ENCODE data around the gene HOXB3. TPM values are rescaled to one million over a fixed set of nuclear protein-coding genes. Genes with fewer than 3 reads are reported as not detected.

Gene HOXB3
- polyA plus RNA-seq, 1 donor (not counting 4 experiments of a cell fraction or from before 2014, with no cell fraction given), result 1.1 TPM

DNA sequence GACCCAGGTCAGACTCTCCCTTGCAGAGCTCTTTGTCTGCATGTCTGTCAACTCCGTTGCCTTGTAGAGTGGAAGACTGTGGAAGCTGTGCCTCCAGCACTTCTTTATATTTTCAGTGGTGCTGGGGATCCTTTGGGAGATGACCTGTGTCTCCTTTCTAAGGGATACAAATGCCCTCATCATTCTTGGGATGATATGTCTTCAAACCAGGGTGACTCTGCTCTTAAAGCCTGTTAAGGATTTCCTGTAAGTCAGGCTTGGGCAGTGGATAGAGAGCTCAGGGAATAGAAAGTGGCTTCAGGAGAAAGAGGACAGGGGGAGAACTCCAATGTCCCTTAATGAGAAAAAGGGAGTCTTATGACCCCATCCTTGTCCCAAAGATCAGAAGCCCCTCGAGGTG lies 1.5 kb downstream of the HOXB3 start:
- no peak overlapping the region for H3K27ac ChIP-seq (ENCODE audit: control insufficient read depth, insufficient read depth, low read length)

DNA sequence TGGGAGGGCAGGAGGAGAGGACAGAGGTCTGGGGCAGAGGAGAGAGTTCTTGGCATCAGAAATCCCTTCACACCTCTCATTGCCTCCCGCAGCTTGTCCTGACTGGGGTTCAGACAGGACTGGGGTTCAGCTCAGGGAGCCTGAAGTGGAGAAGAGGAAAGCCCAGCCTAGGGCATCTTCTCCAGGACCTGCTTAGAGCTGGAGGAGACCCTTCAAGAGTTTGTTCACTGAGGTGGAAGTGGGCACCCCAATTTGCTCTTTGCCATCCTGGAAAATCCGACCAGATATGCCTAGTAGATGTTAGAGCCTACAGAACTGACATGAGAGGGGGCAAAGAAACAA lies 2.0 kb downstream of the HOXB3 start:
- H3K4me1 ChIP-seq (ENCODE audit: control insufficient read depth, extremely low read depth, insufficient read depth, low read length), result peaks cover 12% of the 10 kb centered on the region
- no peaks in the 10 kb centered on the region for H4K20me1 ChIP-seq (ENCODE audit: control insufficient read depth, extremely low read depth, insufficient read depth, low read length)
- H3K36me3 ChIP-seq (ENCODE audit: control insufficient read depth in 2 of 2, extremely low read depth in 1 of 2, insufficient read depth in 2 of 2, low read length in 2 of 2), result no peaks in the 10 kb centered on the region
- dilution Hi-C loops (cut with MboI; ENCODE audit: extremely low pct_ligation_motif_present, low sequenced_read_pairs), result no loop called here
- TF ChIP-seq CTCF (optimal IDR thresholded peaks at IDR 0.05 in 1 of 3, IDR thresholded peaks at IDR 0.05 in 1 of 3, conservative IDR thresholded peaks at IDR 0.05 in 1 of 3; ENCODE audit: extremely low read depth in 1 of 3, insufficient read depth in 2 of 3, low read length in 3 of 3) (no peak), EZH2 (IDR thresholded peaks at IDR 0.05; ENCODE audit: low read length) (no peak)
- no peak overlapping the region for H2AFZ ChIP-seq (ENCODE audit: control insufficient read depth, low read length)
- no peaks in the 10 kb centered on the region for H3K9me3 ChIP-seq (ENCODE audit: control insufficient read depth, low read depth, low read length)
- no peak for DNase-seq (ENCODE audit: low read depth, low spot score)
- no peaks in the 10 kb centered on the region for H3K9me1 ChIP-seq (ENCODE audit: control insufficient read depth, extremely low read depth, insufficient read depth, low read length)
- H3K4me3 ChIP-seq (ENCODE audit: control insufficient read depth in 2 of 3, extremely low read depth in 1 of 3, insufficient read depth in 2 of 3, low read depth in 1 of 3, low read length in 3 of 3), result no peak overlapping the region
- peaks cover 59% of the 10 kb centered on the region for H3K27me3 ChIP-seq (ENCODE audit: control insufficient read depth, extremely low read depth, insufficient read depth, low read length)
- no peak overlapping the region for H3K9ac ChIP-seq (ENCODE audit: control insufficient read depth, extremely low read depth, insufficient read depth, low read length)
- no peak overlapping the region for H3K4me2 ChIP-seq (ENCODE audit: control insufficient read depth, extremely low read depth, insufficient read depth, low read depth, low read length)
- H3K27ac ChIP-seq (ENCODE audit: control insufficient read depth, insufficient read depth, low read length), result no peak overlapping the region
- no peaks in the 10 kb centered on the region for H3K79me2 ChIP-seq (ENCODE audit: control insufficient read depth, insufficient read depth, low read length)
- FAIRE-seq, result no peak

More for the DNA sequence above, 1.5 kb downstream of the HOXB3 start:
- DNase-seq (ENCODE audit: low read depth, low spot score) (no peak), FAIRE-seq (no peak)
- Histone ChIP-seq H3K4me1 (ENCODE audit: control insufficient read depth, extremely low read depth, insufficient read depth, low read length) (peaks cover 17% of the 10 kb centered on the region), H2AFZ (ENCODE audit: control insufficient read depth, low read length) (no peak overlapping the region), H4K20me1 (ENCODE audit: control insufficient read depth, extremely low read depth, insufficient read depth, low read length) (no peaks in the 10 kb centered on the region), H3K9me1 (ENCODE audit: control insufficient read depth, extremely low read depth, insufficient read depth, low read length) (no peaks in the 10 kb centered on the region), H3K4me3 (ENCODE audit: control insufficient read depth in 2 of 3, extremely low read depth in 1 of 3, insufficient read depth in 2 of 3, low read depth in 1 of 3, low read length in 3 of 3) (no peak overlapping the region), H3K79me2 (ENCODE audit: control insufficient read depth, insufficient read depth, low read length) (no peaks in the 10 kb centered on the region), H3K4me2 (ENCODE audit: control insufficient read depth, extremely low read depth, insufficient read depth, low read depth, low read length) (no peak overlapping the region), H3K27me3 (ENCODE audit: control insufficient read depth, extremely low read depth, insufficient read depth, low read length) (peaks cover 62% of the 10 kb centered on the region), H3K9me3 (ENCODE audit: control insufficient read depth, low read depth, low read length) (no peaks in the 10 kb centered on the region), H3K36me3 (ENCODE audit: control insufficient read depth in 2 of 2, extremely low read depth in 1 of 2, insufficient read depth in 2 of 2, low read length in 2 of 2) (no peaks in the 10 kb centered on the region), H3K9ac (ENCODE audit: control insufficient read depth, extremely low read depth, insufficient read depth, low read length) (no peak overlapping the region)
- TF ChIP-seq EZH2 (IDR thresholded peaks at IDR 0.05; ENCODE audit: low read length) (no peak), CTCF (optimal IDR thresholded peaks at IDR 0.05 in 1 of 3, IDR thresholded peaks at IDR 0.05 in 1 of 3, conservative IDR thresholded peaks at IDR 0.05 in 1 of 3; ENCODE audit: extremely low read depth in 1 of 3, insufficient read depth in 2 of 3, low read length in 3 of 3) (no peak)
- dilution Hi-C loops (cut with MboI; ENCODE audit: extremely low pct_ligation_motif_present, low sequenced_read_pairs), result no loop called here
